HFF-Myc (cell line): Measurements from ENCODE around the gene JAML.

ENCODE experiments used
- DNase-seq: peaks from one replicate; pipeline ENCODE4 v3.0.0-alpha.2; 2011; ENCODE audit warnings: low read depth; ENCODE audit errors: extremely low read depth
- H3K4me3 ChIP-seq: replicated peaks from 2 replicates; pipeline ENCODE4 v1.5.1; 2011; ENCODE audit warnings: low read depth, mild to moderate bottlenecking, control low read depth, low read length
- CTCF ChIP-seq: IDR thresholded peaks from 2 replicates; pipeline ENCODE4 v1.5.1; 2012; ENCODE audit warnings: mild to moderate bottlenecking, low read depth, low read length, control low read depth; ENCODE audit errors: missing control alignments

Gene JAML

GRCh38 chr11:118221419-118221818, 3.4 kb downstream of the JAML start:
- no peak overlapping the region for H3K4me3 ChIP-seq
- DNase-seq = no peak
- TF ChIP-seq CTCF = no peak

GRCh38 chr11:118219732-118220131, 5.1 kb downstream of the JAML start:
- no peak overlapping the region for H3K4me3 ChIP-seq
- no peak for TF ChIP-seq CTCF
- DNase-seq = no peak

GRCh38 chr11:118219244-118219643, 5.6 kb downstream of the JAML start:
- no peak overlapping the region for H3K4me3 ChIP-seq
- TF ChIP-seq CTCF = no peak
- DNase-seq = no peak

GRCh38 chr11:118217575-118217974, 7.2 kb downstream of the JAML start:
- no peak for DNase-seq
- H3K4me3 ChIP-seq = no peak overlapping the region
- TF ChIP-seq CTCF = no peak

GRCh38 chr11:118216621-118217481, 8.0 kb downstream of the JAML start:
- no peak for DNase-seq
- no peak for TF ChIP-seq CTCF
- H3K4me3 ChIP-seq = no peak overlapping the region

- H3K4me3 ChIP-seq = no peak overlapping the region
- no peak for TF ChIP-seq CTCF
- DNase-seq = no peak
Measured at GRCh38 chr11:118215765-118216164, 9.0 kb downstream of the JAML start.
